GM21515 (cell line): ENCODE results near the gene TTC16.

ENCODE experiments used
- ATAC-seq: cut with Tn5 transposase; IDR thresholded peaks from one replicate; pipeline ENCODE4 v1.9.1; 2021; ENCODE audit not compliant: unreplicated experiment

TTC16 gene

DNA sequence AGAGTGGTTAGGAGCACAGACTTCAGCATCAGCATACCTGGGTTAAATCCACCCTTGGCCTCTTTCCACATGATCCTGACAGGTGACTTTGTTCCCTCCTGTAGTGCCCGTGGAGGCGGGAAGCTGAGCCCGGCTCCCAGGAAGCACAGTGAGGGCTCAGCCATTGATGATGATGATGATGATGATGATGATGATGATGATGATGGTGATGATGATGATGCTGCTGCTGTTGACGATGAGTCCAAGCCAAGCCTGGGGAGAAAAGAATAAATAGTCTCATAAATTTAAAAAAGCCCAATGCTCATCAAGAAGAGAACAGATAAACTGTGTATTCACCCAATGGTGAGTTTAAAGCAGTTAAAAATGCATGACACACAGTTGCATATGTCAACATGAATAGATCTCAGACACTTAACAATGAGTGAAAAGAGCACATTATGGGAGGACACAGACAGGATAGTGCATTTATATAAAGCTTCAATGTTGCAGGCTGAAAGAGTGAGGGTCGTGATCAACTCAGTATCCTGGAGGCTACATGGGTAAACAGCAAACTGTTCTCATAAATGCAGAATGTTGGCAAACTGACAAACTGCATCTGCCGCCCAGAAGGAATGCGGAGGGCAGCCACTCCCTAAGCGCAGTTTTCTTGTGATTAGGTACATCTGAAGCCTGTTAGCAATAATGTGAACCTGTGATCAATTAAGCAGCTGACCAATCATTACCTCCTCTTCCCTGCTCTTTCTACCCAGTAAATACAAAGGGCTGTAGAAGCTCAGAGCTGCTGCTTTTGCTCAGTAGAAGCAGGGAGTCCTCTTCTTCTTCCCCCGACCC lies 20.8 kb upstream of the TTC16 start:
- no peak for ATAC-seq

- ATAC-seq, result no peak
Measured at GRCh38 chr9:127697575-127697974, 18.3 kb upstream of the TTC16 start.

DNA sequence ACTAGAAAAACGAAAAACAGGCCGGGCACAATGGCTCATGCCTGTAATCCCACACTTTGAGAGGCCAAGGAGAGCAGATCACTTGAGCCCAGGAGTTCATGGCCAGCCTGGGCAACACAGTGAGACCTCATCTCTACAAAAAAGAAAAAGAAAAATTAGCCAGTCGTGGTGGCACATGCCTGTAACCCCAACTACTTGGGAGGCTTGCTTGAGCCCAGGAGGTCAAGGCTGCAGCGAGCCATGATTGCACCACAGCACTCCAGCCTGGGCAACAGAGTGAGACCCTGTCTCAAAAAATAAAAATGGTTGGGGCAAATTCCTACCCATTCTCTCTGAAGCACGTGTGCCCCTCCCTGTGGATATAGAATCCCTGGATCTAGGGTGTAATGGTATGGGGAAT lies 17.5 kb upstream of the TTC16 start:
- no peak for ATAC-seq

GRCh38 chr9:127698985-127699670 lies 16.8 kb upstream of the TTC16 start:
- ATAC-seq, result no peak

DNA sequence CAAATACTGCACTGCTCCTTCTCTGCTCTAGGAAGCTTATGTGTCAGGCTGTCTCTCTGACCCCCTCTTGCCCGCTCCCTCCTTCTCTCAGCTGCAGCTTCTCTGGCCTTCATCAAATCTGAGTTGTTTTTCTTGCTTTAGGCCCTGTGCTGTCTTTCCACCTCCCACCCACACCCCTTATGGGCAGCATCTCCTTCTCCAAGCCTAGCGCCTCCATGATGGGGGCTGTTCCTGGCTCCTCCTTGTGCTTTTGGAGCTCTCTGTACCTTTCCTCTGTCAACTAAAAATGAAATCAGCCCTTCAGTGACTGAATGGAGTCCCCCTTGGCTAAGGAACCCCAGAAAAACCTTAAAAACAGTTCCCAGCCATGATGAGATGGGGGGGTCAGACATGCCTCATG lies 15.7 kb upstream of the TTC16 start:
- ATAC-seq, result no peak

DNA sequence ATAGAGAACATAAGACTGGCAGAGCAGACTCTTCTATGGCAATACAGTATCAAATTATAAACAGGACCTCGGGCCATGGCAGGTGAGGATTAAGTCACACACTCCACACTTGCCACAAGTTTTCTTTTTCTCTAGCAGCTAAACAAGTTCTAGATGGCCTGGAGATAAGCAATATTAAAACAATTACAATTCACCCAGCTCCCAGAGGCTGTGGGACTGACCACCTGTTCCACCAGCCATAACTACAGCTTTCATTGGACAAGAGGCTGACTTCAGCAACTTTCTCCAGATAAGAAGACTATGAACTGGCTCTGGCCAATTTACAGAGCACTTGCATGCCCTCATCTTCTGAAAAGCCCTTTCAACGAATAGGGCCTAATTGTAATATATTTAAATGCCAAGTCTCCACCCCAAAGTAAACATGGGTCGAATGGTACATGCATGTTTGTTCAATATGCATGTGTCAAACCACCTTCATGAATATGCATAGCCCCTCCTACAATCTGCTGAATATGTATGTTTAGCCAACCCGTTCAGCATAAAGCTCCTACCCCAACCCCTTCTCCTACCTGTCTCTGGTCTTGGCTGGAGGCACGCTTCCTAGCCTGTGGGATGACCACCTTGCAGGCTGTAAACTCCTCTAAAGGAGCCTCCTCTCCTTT lies 15.2 kb upstream of the TTC16 start:
- no peak for ATAC-seq

DNA sequence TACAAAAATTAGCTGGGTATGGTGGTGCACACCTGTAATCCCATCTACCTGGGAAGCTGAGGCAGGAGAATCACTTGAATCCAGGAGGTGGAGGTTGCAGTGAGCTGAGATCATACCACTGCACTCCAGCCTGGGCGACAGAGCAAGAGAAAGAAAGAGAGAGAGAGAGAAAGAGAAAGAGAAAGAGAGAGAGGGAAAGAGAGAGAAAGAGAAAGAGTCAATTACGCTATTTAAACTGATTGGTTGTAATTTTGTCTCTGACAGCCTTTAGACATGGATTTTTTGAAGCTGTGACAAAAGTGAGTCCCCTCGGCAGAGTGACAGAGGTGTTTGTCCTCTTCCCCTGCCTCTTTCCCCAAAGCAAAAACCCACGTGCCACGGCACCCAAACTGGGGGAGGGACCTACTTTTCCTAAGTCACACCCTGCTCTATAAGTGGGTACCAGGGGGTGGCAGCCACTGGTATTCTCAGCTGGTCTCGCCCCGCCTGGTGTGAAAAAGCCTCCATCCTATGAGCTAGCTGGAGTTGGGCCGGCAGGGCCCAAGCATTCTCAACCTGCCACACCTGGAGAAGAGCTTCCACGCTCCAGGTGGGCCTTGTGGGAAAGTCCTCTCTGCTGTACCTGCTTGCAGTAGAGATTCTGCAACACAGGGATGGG lies 12.5 kb upstream of the TTC16 start:
- ATAC-seq, result no peak

- ATAC-seq, result no peak
Measured at GRCh38 chr9:127705577-127706379, 10.1 kb upstream of the TTC16 start.

GRCh38 chr9:127706836-127707241 lies 9.0 kb upstream of the TTC16 start, which contains the start of gene CFAP157:
Gene CFAP157 (plus strand): TSS chr9:127706988. CDS start chr9:127707032, 44 bp downstream.
- ATAC-seq, result no peak

DNA sequence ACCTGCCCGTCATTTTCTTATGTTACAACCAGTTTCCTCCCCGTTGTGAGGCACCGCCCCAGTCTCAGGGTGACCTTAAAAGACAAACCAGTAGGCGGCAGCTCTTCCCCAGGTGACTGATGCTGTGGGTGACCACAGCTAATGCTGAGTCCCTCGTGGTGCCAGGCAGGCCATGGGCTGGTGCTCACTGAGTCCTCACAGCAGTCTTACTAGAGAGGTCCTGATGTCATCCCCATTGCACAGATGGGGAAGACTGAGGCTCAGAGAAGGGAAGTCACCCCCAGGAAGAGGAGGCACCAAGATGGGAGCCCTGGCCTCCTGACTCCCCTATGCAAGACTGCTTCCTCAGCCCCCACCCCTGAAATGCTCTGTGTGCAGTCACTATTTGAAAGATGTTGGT lies 8.1 kb upstream of the TTC16 start:
- no peak for ATAC-seq

DNA sequence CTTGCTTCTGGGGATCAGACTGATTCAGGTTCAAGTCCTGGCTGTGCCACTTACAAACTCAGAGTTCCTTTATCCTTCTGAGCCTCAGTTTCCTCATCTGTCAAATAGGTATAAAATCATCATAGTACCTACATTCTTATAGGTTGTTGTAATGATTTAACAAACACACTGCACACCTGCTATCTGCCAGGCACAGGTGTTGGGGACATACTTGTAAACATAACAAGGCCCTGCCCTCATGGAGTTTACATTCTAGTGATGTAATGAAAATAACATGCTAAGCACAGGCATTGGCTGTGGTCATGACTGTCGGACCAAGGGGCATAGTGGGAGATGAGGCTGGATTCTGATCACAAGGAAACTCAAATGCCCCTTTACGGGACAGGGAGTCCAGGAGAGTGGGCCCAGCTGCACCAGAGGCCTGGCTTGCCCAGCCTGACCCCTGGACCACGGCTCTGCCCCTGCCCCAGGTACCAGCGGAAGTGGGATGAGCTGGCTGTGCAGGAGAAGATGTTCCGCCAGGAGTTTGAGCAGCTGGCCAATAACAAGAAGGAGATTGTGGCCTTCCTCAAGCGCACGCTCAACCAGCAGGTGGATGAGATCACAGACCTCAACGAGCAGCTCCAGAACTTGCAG lies 6.8 kb upstream of the TTC16 start:
- no peak for ATAC-seq

- ATAC-seq, result no peak
Measured at GRCh38 chr9:127710204-127710783, 5.6 kb upstream of the TTC16 start.

GRCh38 chr9:127711226-127711701 lies 4.6 kb upstream of the TTC16 start:
- no peak for ATAC-seq

DNA sequence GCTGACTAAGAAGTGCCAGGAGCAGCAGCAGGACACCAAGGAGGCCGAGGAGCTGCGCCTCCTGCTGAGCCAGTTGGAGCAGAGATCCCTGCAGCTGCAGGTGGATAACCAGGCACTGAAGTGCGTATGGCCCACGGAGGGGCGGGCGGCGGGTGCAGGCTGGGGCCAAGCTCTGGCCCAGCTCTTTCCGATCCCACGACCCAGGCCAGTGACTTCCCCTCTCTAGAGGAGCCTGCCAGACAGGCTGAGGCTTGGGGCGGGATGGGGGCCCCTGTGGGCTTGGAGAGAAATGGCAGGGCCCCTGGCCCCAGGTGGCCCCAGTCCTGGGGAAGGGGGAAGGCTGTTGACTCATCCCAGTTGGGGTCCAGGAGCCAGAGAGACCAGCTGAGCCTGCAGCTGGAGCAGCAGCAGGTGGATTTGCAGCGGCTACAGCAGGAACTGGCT lies 4.0 kb upstream of the TTC16 start:
- no peak for ATAC-seq

DNA sequence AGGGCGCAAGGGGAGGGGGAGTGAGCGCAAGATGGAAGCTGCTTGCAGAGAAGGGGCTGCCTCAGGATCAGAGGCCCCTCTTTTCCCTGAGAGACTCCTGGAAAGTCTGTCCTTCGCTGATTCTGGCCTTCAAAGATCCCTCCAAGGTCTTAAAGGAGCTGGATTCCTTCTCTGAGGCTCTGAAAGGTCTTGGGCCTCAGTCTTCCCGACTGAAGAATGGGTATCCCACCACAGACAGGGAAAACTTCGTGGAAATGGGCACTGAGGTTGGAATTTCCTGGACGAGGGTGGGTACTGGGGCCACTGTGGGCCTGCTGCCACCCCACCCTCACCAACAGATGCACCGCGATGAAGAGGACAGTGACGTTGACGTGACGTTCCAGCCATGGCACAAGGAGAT lies 3.5 kb upstream of the TTC16 start:
- no peak for ATAC-seq

GRCh38 chr9:127712867-127713266 lies 3.0 kb upstream of the TTC16 start:
- no peak for ATAC-seq

GRCh38 chr9:127714020-127714750 lies 1.7 kb upstream of the TTC16 start:
- no peak for ATAC-seq

DNA sequence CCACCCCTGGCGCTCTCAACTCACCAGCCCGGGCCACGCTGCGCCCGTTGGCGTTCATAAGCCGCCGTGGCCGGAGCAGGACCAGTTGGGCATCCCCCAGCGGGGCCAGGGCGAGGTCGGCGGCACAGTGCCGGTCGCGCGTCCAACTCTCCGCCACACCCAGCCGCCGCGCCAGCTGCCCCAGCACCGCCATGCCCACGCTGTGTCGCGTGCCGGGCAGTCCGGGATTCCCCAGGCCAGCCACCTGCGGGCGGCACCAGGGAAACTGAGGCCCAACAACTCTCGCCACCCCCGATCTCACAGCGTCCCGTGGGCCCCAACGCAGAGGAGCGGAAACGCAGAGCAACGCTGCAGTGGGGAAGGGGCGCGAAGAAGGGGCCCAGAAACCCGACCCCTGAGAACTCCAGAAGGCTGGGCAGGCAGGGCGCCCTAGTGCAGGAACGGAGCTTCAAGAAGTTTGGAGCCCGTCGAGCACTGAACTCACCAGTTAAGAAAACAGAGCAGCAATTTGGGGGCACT lies 869 bp upstream of the TTC16 start:
- ATAC-seq, result no peak

GRCh38 chr9:127716412-127716811 lies 533 bp downstream of the TTC16 start:
- ATAC-seq, result no peak
